Cardiac muscle cell (in vitro differentiated cells and primary cell): ENCODE data around the gene ZKSCAN4. TPM values are rescaled to one million over a fixed set of nuclear protein-coding genes. Genes with fewer than 3 reads are reported as not detected.
A peak's percentile ranks its signal among the peaks of the same experiment; 100 is the strongest.

ENCODE experiments used
- DNase-seq, 2 donors: peaks; one replicate each; pipeline versions ENCODE4 v3.0.0 to v3.0.0-alpha.2; 2010 to 2017; ENCODE audit warnings: low read depth in 1 of 2, low spot score in 1 of 2
- H3K27ac ChIP-seq: fragments of 200-600 bp; sonication (generic); 2 replicates; pipeline ENCODE4 v1.5.1; 2016
- H3K27me3 ChIP-seq: fragments of 200-600 bp; sonication (generic); 2 replicates; pipeline ENCODE4 v1.6.0; 2016; ENCODE audit warnings: control low read depth
- H3K36me3 ChIP-seq: fragments of 200-600 bp; sonication (generic); 2 replicates; pipeline ENCODE4 v1.5.1; 2016; ENCODE audit warnings: control low read depth
- H3K4me1 ChIP-seq: fragments of 200-600 bp; sonication (generic); 2 replicates; pipeline ENCODE4 v1.8.1; 2017; ENCODE audit warnings: low read depth, mild to moderate bottlenecking, mixed run types
- H3K4me3 ChIP-seq: fragments of 200-600 bp; sonication (generic); 2 replicates; pipeline ENCODE4 v1.5.1; 2016; ENCODE audit warnings: mild to moderate bottlenecking
- H3K9me3 ChIP-seq: fragments of 200-600 bp; sonication (generic); 2 replicates; pipeline ENCODE4 v1.5.1; 2017; ENCODE audit warnings: low read depth, mild to moderate bottlenecking, control low read depth
- polyA plus RNA-seq: library from polyadenylated mRNA; unstranded; fragments of >200 nt; fragmentation: Nextera tagmentation; extraction: Ambion mirVana; gene quantifications from 2 replicates; pipeline ENCODE4 v1.2.1, GENCODE V29; 2016
- total RNA-seq: library from RNA; depleted of rRNA; stranded (reverse); fragments of >200 nt; gene quantifications from 2 replicates; pipeline ENCODE4 v1.2.3, GENCODE V29; 2016
- TF ChIP-seq, protein P1 (sequence below): IDR thresholded peaks from 2 replicates; pipeline ENCODE4 v1.5.1; 2012; ENCODE audit warnings: low read depth, mild to moderate bottlenecking, low read length

ZKSCAN4 gene
- total and polyA plus RNA-seq, 2 experiments from 2014 or later, result 7.1 to 7.9 TPM

DNA sequence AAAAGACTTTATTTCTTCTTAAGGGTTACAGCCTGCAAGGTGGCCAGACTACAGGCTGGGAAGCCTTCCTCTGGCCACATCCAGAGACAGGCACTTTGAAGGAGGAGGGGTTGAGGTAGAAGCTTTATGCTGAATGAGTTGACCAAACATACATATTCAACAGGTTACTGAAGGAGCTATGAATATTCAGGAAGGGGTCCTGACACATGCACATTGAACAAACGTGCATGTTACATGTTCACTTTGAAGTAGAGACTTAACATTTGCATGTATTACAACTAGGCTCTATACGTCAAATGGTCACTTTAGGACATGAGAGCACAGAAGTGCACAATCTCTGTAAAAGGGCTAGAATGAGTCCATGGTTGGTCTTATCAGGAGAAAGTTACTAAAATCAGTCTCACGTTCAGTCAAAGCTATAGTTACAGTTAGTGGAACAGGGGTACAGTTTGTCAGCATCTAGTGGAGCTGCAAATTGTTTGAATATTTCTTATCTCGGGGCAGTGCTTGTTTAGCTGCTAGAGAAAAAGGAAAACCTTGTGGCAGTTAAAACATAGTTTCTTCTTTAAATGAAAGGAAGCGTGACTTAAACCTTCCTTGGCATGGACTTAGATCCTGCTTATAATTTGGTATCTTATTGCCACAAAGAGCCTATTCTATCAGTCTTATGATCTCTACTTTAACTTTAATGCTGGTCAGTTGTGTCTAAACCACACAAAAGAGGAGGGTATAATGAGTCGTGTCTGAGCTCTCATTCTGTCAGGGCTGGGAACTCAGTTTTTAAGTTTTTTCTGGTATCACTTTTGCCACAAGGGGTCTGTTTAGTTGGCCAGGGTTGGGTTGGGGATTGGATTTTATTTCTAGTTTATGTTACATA, 31.6 kb downstream of the ZKSCAN4 start:
- H3K9me3 ChIP-seq, result no peaks in the 10 kb centered on the region
- H3K27me3 ChIP-seq, result peaks cover 50% of the 10 kb centered on the region
- no peaks in the 10 kb centered on the region for H3K36me3 ChIP-seq
- TF ChIP-seq, protein P1, sequence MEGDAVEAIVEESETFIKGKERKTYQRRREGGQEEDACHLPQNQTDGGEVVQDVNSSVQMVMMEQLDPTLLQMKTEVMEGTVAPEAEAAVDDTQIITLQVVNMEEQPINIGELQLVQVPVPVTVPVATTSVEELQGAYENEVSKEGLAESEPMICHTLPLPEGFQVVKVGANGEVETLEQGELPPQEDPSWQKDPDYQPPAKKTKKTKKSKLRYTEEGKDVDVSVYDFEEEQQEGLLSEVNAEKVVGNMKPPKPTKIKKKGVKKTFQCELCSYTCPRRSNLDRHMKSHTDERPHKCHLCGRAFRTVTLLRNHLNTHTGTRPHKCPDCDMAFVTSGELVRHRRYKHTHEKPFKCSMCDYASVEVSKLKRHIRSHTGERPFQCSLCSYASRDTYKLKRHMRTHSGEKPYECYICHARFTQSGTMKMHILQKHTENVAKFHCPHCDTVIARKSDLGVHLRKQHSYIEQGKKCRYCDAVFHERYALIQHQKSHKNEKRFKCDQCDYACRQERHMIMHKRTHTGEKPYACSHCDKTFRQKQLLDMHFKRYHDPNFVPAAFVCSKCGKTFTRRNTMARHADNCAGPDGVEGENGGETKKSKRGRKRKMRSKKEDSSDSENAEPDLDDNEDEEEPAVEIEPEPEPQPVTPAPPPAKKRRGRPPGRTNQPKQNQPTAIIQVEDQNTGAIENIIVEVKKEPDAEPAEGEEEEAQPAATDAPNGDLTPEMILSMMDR, result no peak
- no peak overlapping the region for H3K27ac ChIP-seq
- no peaks in the 10 kb centered on the region for H3K4me1 ChIP-seq
- H3K4me3 ChIP-seq, result no peak overlapping the region
- DNase-seq, result no peak

GRCh38 chr6:28218312-28219248, 33.5 kb downstream of the ZKSCAN4 start:
- Histone ChIP-seq H3K4me1 (no peaks in the 10 kb centered on the region), H3K27me3 (peaks cover 63% of the 10 kb centered on the region), H3K36me3 (no peaks in the 10 kb centered on the region), H3K9me3 (no peaks in the 10 kb centered on the region), H3K27ac (peak overlapping the region; percentile 78), H3K4me3 (peak overlapping the region; percentile 51)
- peak; percentile 72 to 78 for DNase-seq
- TF ChIP-seq, protein P1, result no peak

GRCh38 chr6:28217890-28218289, 34.2 kb downstream of the ZKSCAN4 start:
- peaks cover 63% of the 10 kb centered on the region for H3K27me3 ChIP-seq
- TF ChIP-seq, protein P1, result no peak
- H3K36me3 ChIP-seq, result no peaks in the 10 kb centered on the region
- H3K9me3 ChIP-seq, result no peaks in the 10 kb centered on the region
- no peak overlapping the region for H3K4me3 ChIP-seq
- no peaks in the 10 kb centered on the region for H3K4me1 ChIP-seq
- DNase-seq, result no peak
- no peak overlapping the region for H3K27ac ChIP-seq

DNA sequence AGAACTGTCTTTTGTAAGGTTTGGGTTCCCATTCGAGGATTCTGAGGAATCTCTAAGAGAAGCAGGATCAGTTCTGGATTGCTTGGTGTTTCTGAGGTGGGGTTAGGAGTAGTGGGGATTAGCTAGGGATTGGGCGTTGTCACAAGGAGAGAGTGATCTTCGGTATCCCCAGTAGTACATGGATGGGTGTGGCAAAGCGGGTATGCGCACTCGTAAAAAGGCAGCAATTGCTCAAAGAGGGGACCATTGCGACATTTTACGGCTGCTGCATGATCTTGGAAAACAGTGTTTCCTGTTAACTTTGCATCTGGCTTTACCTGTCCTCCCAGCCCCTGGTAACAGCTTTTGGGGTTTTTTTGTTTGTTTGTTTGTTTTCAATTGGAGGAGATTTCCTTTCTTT, 36.6 kb downstream of the ZKSCAN4 start:
- H3K4me3 ChIP-seq, result no peak overlapping the region
- DNase-seq, result peak in 1 of 2 donors; percentile 33
- no peaks in the 10 kb centered on the region for H3K4me1 ChIP-seq
- no peaks in the 10 kb centered on the region for H3K9me3 ChIP-seq
- H3K27me3 ChIP-seq, result peaks cover 67% of the 10 kb centered on the region
- TF ChIP-seq, protein P1, result no peak
- no peaks in the 10 kb centered on the region for H3K36me3 ChIP-seq
- H3K27ac ChIP-seq, result no peak overlapping the region

DNA sequence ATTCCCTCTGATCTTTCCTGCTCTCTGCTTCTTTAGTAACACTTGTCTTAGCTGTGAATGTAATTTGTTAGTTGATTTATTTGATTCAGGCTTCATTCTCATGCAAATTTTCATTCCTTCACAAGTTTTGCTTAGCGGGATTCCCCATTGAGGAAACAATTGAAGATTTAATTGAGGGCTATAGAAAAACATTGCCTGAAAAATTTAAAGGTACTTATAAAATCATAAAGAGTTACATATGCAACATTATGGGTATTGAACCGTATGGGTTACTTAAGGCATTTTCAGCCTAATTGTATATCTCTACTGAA, 38.9 kb downstream of the ZKSCAN4 start:
- Histone ChIP-seq H3K4me3 (no peak overlapping the region), H3K9me3 (no peaks in the 10 kb centered on the region), H3K4me1 (peaks cover 3% of the 10 kb centered on the region), H3K36me3 (no peaks in the 10 kb centered on the region), H3K27me3 (peaks cover 79% of the 10 kb centered on the region), H3K27ac (no peak overlapping the region)
- no peak for DNase-seq
- TF ChIP-seq, protein P1, result no peak
